ENCODE measurements around the gene PSMC5.
"Not testable (repeated sequence)": the region's sequence is repeated elsewhere in the genome, so short reads cannot be mapped to it uniquely, and the experiment has no call there.

Gene PSMC5

GRCh38 chr17:63869491-63870291 is 42.5 kb downstream of the PSMC5 start:
- DNase-seq (ENCODE audit: low read depth): peak; percentile 59
- peak; percentile 21 for TF ChIP-seq CTCF (IDR thresholded peaks at IDR 0.05; ENCODE audit: insufficient read depth, low read depth, low read length, missing control alignments)
- not testable (repeated sequence) for H3K4me3 ChIP-seq (ENCODE audit: low read length)

DNA sequence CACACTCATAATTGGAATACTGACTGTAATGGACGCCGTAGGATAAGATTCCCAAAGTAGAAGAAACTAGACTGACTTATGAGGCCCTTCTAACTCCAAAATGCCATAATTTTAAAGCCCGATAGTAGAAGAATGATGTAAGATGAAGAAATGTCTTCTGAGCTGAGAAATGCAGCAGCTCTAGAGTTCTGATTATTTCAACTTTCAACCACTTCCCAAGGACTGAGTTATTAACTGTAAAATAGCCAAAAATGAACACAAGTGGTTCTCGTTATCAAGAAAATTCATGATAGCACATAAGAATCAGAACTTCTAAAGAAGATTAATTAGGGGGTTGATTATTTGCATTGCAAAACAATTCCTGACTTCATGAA is 43.0 kb downstream of the PSMC5 start:
- not testable (repeated sequence) for DNase-seq (ENCODE audit: low read depth); H3K4me3 ChIP-seq (ENCODE audit: low read length)

DNA sequence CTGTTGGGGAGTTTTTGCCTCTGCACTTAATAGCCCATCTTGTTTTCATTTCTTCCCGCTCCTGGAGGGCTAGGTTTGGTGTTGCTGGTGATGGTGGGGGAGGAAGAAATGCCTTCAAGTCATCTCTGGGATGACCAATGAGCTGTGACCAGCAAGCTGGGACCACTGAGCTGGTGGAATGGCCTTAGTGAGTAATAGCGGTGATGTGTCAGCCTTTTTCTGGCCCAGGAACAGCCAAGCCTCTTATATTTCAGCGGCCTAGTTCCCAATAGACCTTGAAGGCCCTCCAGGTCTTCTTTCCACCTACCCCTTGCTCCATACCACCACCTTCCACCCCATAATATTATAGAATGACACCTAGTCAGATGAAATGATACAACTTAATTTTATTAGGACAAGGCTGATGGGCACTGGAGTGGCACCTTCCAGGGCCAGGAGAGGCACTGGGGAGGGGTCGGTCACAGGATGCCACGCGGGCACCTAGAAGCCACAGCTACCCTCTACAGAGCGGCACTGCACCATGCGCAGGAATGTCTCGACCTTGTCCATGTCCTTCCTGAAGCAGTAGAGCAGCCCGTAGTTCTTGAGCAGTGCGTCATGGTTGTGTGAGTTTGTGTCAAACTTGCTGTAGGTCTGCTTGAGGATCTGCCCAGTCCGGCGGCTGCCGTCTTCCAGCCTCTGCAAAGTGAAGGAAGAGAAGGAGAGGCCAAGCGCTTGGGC is 44.6 kb downstream of the PSMC5 start:
- not testable (repeated sequence) for DNase-seq (ENCODE audit: low read depth)

DNA sequence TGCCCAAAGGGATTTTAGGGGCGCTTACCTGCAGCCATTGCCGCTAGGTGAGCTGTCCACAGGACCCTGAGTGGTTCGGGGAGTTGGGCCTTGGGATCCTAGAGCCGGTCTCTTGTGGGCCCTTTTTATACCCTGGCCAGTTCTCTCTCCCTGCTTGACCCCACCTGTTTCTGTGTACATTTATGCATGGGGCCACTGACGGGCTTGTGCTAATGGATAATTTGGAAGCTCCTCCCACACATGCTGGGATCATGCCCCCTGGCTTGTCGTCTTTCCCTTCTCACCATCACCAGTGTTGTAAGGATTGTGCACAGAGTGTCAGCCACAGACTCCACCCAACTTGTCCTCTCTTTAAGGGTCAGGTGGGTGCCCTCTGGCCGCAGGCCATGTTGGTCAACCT is 46.3 kb downstream of the PSMC5 start, which contains the start of gene CSH2:
Gene CSH2 (minus strand): TSS at position 101 of the 400 bp plus-strand sequence. CDS start 63 bp downstream, at position 38.
- DNase-seq (ENCODE audit: low read depth); H3K4me3 ChIP-seq (ENCODE audit: low read length): not testable (repeated sequence)

More for the DNA sequence above, 44.6 kb downstream of the PSMC5 start:
- H3K4me3 ChIP-seq (ENCODE audit: low read length): not testable (repeated sequence)

DNA sequence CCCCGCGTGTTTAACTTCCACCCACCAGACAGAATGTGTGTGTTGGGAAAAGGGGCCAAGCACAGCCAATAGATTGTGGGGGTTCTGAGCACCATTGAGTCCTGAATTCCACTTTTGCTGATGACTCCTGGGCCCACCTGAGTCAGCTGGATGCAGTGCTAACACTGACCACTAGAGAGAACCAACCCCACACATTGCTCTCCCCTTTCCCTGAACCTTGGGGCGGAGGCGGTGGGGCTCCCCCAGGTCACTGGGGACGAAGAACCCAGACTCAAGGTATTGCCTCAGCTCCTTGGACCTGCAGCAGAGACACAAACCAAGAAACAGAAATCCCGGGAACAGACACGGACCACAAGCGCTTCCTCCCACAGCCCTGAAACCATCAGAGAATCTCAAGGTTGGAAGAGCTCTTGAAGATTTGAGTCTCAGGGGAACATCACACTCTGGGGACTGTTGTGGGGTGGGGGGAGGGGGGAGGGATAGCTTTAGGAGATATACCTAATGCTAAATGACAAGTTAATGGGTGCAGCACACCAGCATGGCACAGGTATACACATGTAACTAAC is 46.9 kb downstream of the PSMC5 start:
- not testable (repeated sequence) for DNase-seq (ENCODE audit: low read depth); H3K4me3 ChIP-seq (ENCODE audit: low read length)

DNA sequence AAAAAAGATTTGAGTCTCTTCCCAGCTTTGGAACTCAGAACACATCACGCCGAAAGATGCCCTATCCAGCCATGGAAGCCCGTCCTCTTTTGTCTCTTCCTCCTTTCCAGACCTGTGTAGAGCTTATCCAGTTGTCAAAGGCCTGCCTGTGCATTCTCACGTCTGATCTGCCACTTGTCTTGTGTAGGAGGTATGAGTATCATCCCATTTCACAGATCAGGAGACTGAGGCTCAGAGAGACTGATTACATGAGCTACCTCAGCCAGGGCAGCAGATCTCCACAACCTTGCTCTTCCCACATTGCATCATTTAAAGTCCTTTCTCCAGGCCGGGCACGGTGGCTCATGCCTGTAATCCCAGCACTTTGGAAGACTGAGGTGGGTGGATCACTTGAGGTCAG is 47.5 kb downstream of the PSMC5 start:
- H3K4me3 ChIP-seq (ENCODE audit: low read length); DNase-seq (ENCODE audit: low read depth): not testable (repeated sequence)

GRCh38 chr17:63878413-63878812 is 51.2 kb downstream of the PSMC5 start:
- not testable (repeated sequence) for H3K4me3 ChIP-seq (ENCODE audit: low read length); DNase-seq (ENCODE audit: low read depth)

DNA sequence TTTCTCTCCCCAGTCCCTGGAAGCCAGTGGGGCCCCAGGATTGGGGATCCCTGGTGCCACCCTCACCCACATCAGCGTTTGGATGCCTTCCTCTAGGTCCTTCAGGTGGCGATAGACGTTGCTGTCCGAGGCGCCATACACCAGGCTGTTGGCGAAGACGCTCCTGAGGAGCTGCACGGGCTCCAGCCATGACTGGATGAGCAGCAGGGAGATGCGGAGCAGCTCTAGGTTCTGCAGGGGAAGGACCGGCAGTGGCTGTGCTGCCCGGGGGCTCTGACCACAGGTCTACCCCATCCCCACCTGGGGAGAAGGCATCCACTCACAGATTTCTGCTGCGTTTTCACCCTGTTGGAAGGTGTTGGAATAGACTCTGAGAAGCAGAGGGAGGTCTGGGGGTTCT is 53.5 kb downstream of the PSMC5 start:
- no peak overlapping the region for H3K4me3 ChIP-seq (ENCODE audit: low read length)
- no peak for DNase-seq (ENCODE audit: low read depth)
- no peak for TF ChIP-seq CTCF (IDR thresholded peaks at IDR 0.05; ENCODE audit: insufficient read depth, low read depth, low read length, missing control alignments)

GRCh38 chr17:63881337-63881736 is 54.1 kb downstream of the PSMC5 start:
- H3K4me3 ChIP-seq (ENCODE audit: low read length); DNase-seq (ENCODE audit: low read depth): not testable (repeated sequence)
